Measurements from ENCODE around the gene ITPA.

ITPA gene

GRCh38 chr20:3222635-3223600, 13.6 kb downstream of the ITPA start:
- H3K9me3 ChIP-seq (ENCODE audit: insufficient read depth, low read length) = no peaks in the 10 kb centered on the region
- no peak overlapping the region for H3K9ac ChIP-seq (ENCODE audit: insufficient read length, low read depth)
- no peaks in the 10 kb centered on the region for H3K27me3 ChIP-seq (ENCODE audit: insufficient read depth, insufficient read length)
- peaks cover 11% of the 10 kb centered on the region for H3K4me1 ChIP-seq (ENCODE audit: insufficient read depth, insufficient read length)
- TF ChIP-seq ZNF274 (IDR thresholded peaks at IDR 0.05; ENCODE audit: low read depth, low read length) = no peak
- TF ChIP-seq SUZ12 (IDR thresholded peaks at IDR 0.05; ENCODE audit: extremely low read depth, insufficient read depth, insufficient read length) = no peak
- TF ChIP-seq YY1 (IDR thresholded peaks at IDR 0.05; ENCODE audit: insufficient read depth, insufficient read length) = no peak
- H3K36me3 ChIP-seq (ENCODE audit: insufficient read depth, insufficient read length, low read length) = peaks cover 66% of the 10 kb centered on the region
- no peak overlapping the region for H3K4me3 ChIP-seq (ENCODE audit: insufficient read length, low read depth)
- DNase-seq (ENCODE audit: low read depth, low spot score) = no peak

DNA sequence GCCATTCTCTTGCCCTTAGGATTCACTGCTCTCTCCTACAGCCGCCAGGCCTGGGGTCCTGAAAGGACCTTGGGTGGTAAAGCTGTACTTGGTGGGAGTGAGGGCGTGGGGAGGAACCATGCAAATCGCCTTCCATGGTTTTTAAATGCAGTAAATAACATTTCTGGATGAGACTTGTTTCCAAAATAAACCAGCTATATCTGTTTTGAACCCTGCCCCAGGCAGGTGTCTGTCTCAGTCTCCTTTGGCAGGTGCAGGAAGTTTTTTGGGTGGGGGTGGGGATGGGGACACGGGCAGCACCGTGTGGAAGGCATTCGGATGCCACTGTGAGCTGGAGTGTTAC, 14.3 kb downstream of the ITPA start:
- peaks cover 69% of the 10 kb centered on the region for H3K36me3 ChIP-seq (ENCODE audit: insufficient read depth, insufficient read length, low read length)
- H3K4me1 ChIP-seq (ENCODE audit: insufficient read depth, insufficient read length) = peaks cover 7% of the 10 kb centered on the region
- H3K9ac ChIP-seq (ENCODE audit: insufficient read length, low read depth) = no peak overlapping the region
- no peak for DNase-seq (ENCODE audit: low read depth, low spot score)
- H3K9me3 ChIP-seq (ENCODE audit: insufficient read depth, low read length) = no peaks in the 10 kb centered on the region
- H3K27me3 ChIP-seq (ENCODE audit: insufficient read depth, insufficient read length) = no peaks in the 10 kb centered on the region
- no peak for TF ChIP-seq SUZ12 (IDR thresholded peaks at IDR 0.05; ENCODE audit: extremely low read depth, insufficient read depth, insufficient read length)
- no peak for TF ChIP-seq YY1 (IDR thresholded peaks at IDR 0.05; ENCODE audit: insufficient read depth, insufficient read length)
- TF ChIP-seq ZNF274 (IDR thresholded peaks at IDR 0.05; ENCODE audit: low read depth, low read length) = no peak
- H3K4me3 ChIP-seq (ENCODE audit: insufficient read length, low read depth) = no peak overlapping the region

GRCh38 chr20:3223994-3224680, 14.8 kb downstream of the ITPA start:
- no peak for DNase-seq (ENCODE audit: low read depth, low spot score)
- Histone ChIP-seq H3K27me3 (ENCODE audit: insufficient read depth, insufficient read length) (no peaks in the 10 kb centered on the region), H3K36me3 (ENCODE audit: insufficient read depth, insufficient read length, low read length) (peaks cover 68% of the 10 kb centered on the region), H3K4me1 (ENCODE audit: insufficient read depth, insufficient read length) (peaks cover 7% of the 10 kb centered on the region), H3K9ac (ENCODE audit: insufficient read length, low read depth) (peak overlapping the region; percentile 10), H3K4me3 (ENCODE audit: insufficient read length, low read depth) (no peak overlapping the region), H3K9me3 (ENCODE audit: insufficient read depth, low read length) (no peaks in the 10 kb centered on the region)
- TF ChIP-seq SUZ12 (IDR thresholded peaks at IDR 0.05; ENCODE audit: extremely low read depth, insufficient read depth, insufficient read length) = no peak
- TF ChIP-seq ZNF274 (IDR thresholded peaks at IDR 0.05; ENCODE audit: low read depth, low read length) = no peak
- TF ChIP-seq YY1 (IDR thresholded peaks at IDR 0.05; ENCODE audit: insufficient read depth, insufficient read length) = no peak

DNA sequence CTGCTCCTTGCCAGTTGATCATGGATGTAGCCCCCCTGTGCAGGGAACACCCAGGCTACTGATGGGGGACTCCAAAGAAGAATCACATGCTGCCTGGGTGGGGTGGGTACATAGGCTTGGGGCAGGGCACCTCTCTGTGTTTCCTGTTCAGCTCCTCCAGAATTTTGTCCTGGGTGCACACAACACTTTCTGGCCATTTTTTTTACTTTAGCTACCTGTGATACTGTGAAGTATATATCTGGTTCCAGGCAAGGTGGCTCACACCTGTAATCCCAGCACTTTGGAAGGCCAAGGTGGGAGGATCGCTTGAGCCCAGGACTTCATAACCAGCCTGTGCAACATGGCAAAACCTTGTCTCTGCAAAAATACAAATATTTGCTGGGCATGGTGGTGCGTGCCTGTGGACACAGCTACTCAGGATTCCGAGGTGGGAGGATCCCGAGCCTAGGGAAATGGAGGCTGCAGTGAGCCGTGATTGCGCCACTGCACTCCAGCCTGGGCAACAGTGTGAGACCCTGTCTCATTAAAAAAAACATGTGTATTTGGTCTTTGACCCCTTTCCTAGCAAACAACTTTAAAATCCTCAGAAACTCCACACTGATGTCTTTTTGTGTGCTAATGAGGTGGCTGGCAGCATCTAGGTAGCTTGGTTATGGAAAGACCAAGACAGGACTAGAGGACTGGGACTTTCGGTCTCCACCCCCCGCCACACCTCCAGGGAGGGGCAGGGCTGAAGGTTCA, 15.6 kb downstream of the ITPA start:
- Histone ChIP-seq H3K9ac (ENCODE audit: insufficient read length, low read depth) (no peak overlapping the region), H3K27me3 (ENCODE audit: insufficient read depth, insufficient read length) (no peaks in the 10 kb centered on the region), H3K4me3 (ENCODE audit: insufficient read length, low read depth) (no peak overlapping the region), H3K4me1 (ENCODE audit: insufficient read depth, insufficient read length) (peaks cover 7% of the 10 kb centered on the region), H3K36me3 (ENCODE audit: insufficient read depth, insufficient read length, low read length) (peaks cover 69% of the 10 kb centered on the region), H3K9me3 (ENCODE audit: insufficient read depth, low read length) (no peaks in the 10 kb centered on the region)
- no peak for DNase-seq (ENCODE audit: low read depth, low spot score)
- no peak for TF ChIP-seq ZNF274 (IDR thresholded peaks at IDR 0.05; ENCODE audit: low read depth, low read length)

- no peak overlapping the region for H3K4me3 ChIP-seq (ENCODE audit: insufficient read length, low read depth)
- peaks cover 7% of the 10 kb centered on the region for H3K4me1 ChIP-seq (ENCODE audit: insufficient read depth, insufficient read length)
- no peaks in the 10 kb centered on the region for H3K9me3 ChIP-seq (ENCODE audit: insufficient read depth, low read length)
- no peaks in the 10 kb centered on the region for H3K27me3 ChIP-seq (ENCODE audit: insufficient read depth, insufficient read length)
- no peak for DNase-seq (ENCODE audit: low read depth, low spot score)
- TF ChIP-seq YY1 (IDR thresholded peaks at IDR 0.05; ENCODE audit: insufficient read depth, insufficient read length) = no peak
- no peak for TF ChIP-seq ZNF274 (IDR thresholded peaks at IDR 0.05; ENCODE audit: low read depth, low read length)
- no peak for TF ChIP-seq SUZ12 (IDR thresholded peaks at IDR 0.05; ENCODE audit: extremely low read depth, insufficient read depth, insufficient read length)
- peaks cover 58% of the 10 kb centered on the region for H3K36me3 ChIP-seq (ENCODE audit: insufficient read depth, insufficient read length, low read length)
- H3K9ac ChIP-seq (ENCODE audit: insufficient read length, low read depth) = no peak overlapping the region
Measured at GRCh38 chr20:3226093-3226492, 16.8 kb downstream of the ITPA start.

GRCh38 chr20:3226864-3227263, 17.6 kb downstream of the ITPA start:
- peaks cover 50% of the 10 kb centered on the region for H3K36me3 ChIP-seq (ENCODE audit: insufficient read depth, insufficient read length, low read length)
- H3K4me1 ChIP-seq (ENCODE audit: insufficient read depth, insufficient read length) = peaks cover 7% of the 10 kb centered on the region
- no peaks in the 10 kb centered on the region for H3K27me3 ChIP-seq (ENCODE audit: insufficient read depth, insufficient read length)
- H3K9me3 ChIP-seq (ENCODE audit: insufficient read depth, low read length) = no peaks in the 10 kb centered on the region
- TF ChIP-seq ZNF274 (IDR thresholded peaks at IDR 0.05; ENCODE audit: low read depth, low read length) (no peak), YY1 (IDR thresholded peaks at IDR 0.05; ENCODE audit: insufficient read depth, insufficient read length) (no peak), SUZ12 (IDR thresholded peaks at IDR 0.05; ENCODE audit: extremely low read depth, insufficient read depth, insufficient read length) (no peak)
- H3K9ac ChIP-seq (ENCODE audit: insufficient read length, low read depth) = no peak overlapping the region
- no peak overlapping the region for H3K4me3 ChIP-seq (ENCODE audit: insufficient read length, low read depth)
- no peak for DNase-seq (ENCODE audit: low read depth, low spot score)

DNA sequence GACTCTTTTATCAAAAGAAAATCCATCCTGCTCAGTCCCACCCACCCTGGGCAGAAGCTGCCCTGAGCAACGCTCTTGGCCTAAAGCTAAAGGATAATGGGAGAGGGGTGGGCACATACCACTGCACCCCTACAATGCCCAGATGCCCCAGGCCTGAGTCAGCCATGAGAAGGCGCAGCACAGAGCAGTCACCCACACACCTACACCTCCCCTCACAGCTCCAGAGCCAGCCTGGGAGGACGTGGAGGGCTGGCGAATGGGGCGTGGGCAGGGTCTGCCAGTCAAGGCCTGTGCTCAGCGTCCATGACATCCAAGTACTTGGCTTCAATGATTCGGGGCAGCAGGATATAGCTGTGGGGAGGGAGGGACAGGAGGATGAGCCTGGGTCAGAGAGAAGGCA, 18.2 kb downstream of the ITPA start:
- no peak for TF ChIP-seq ZNF274 (IDR thresholded peaks at IDR 0.05; ENCODE audit: low read depth, low read length)
- no peak for TF ChIP-seq YY1 (IDR thresholded peaks at IDR 0.05; ENCODE audit: insufficient read depth, insufficient read length)
- no peak for TF ChIP-seq SUZ12 (IDR thresholded peaks at IDR 0.05; ENCODE audit: extremely low read depth, insufficient read depth, insufficient read length)
- Histone ChIP-seq H3K4me1 (ENCODE audit: insufficient read depth, insufficient read length) (peaks cover 6% of the 10 kb centered on the region), H3K9me3 (ENCODE audit: insufficient read depth, low read length) (no peaks in the 10 kb centered on the region), H3K4me3 (ENCODE audit: insufficient read length, low read depth) (no peak overlapping the region), H3K27me3 (ENCODE audit: insufficient read depth, insufficient read length) (no peaks in the 10 kb centered on the region), H3K36me3 (ENCODE audit: insufficient read depth, insufficient read length, low read length) (peaks cover 47% of the 10 kb centered on the region), H3K9ac (ENCODE audit: insufficient read length, low read depth) (no peak overlapping the region)
- DNase-seq (ENCODE audit: low read depth, low spot score) = no peak
